Thyroid gland (tissue), 4 donors: ENCODE measurements around the gene OVOL2.

Experiments used
- CTCF ChIP-seq, 6 experiments: fragments of 200-600 bp in 3 of 6; fragments of 450-650 bp in 3 of 6; sonication (generic) in 3 of 6; IDR thresholded peaks; one replicate each; pipeline ENCODE4 v1.5.1; 2016 to 2019; ENCODE audit warnings: antibody characterized with exemption in 6 of 6, mild to moderate bottlenecking in 2 of 6, inconsistent platforms in 1 of 6, moderate library complexity in 1 of 6
- POLR2A ChIP-seq, 2 donors: fragments of 450-650 bp; IDR thresholded peaks; one replicate each; pipeline ENCODE4 v1.6.1; 2017; ENCODE audit warnings: antibody characterized with exemption in 2 of 2, mild to moderate bottlenecking in 2 of 2, moderate library complexity in 1 of 2

- peak in 3 of 6 experiments; percentile 28 to 40 (median 35) for TF ChIP-seq CTCF (IDR thresholded peaks at IDR 0.05)
- no peak for TF ChIP-seq POLR2A (IDR thresholded peaks at IDR 0.05)
These were observed 38.6 kb downstream of the OVOL2 start for GRCh38 chr20:18019068-18019467.
